Neural crest cell (in vitro differentiated cells): ENCODE data around the gene PCCA. TPM values are rescaled to one million over a fixed set of nuclear protein-coding genes. Genes with fewer than 3 reads are reported as not detected.
"Not testable (repeated sequence)": the region's sequence is repeated elsewhere in the genome, so short reads cannot be mapped to it uniquely, and the experiment has no call there.

Experiments used
- DNase-seq: peaks from one replicate; pipeline ENCODE4 v3.0.0; 2021; ENCODE audit warnings: low read depth, mixed read lengths, low spot score
- H3K27ac Mint-ChIP-seq: one replicate; pipeline ENCODE4 v1.8.0; 2021; ENCODE audit warnings: mild to moderate bottlenecking, mixed read lengths; ENCODE audit not compliant: unreplicated experiment
- H3K27me3 Mint-ChIP-seq: 2 replicates; pipeline ENCODE4 v1.8.0; 2021; ENCODE audit warnings: low read depth, mild to moderate bottlenecking, mixed read lengths
- H3K36me3 Mint-ChIP-seq: 2 replicates; pipeline ENCODE4 v1.8.0; 2021; ENCODE audit warnings: low read depth, mild to moderate bottlenecking, mixed read lengths
- H3K4me1 Mint-ChIP-seq: 2 replicates; pipeline ENCODE4 v1.8.0; 2021; ENCODE audit warnings: mixed read lengths
- H3K4me3 Mint-ChIP-seq: one replicate; pipeline ENCODE4 v1.8.0; 2021; ENCODE audit warnings: mild to moderate bottlenecking, mixed read lengths
- H3K9me3 Mint-ChIP-seq: 2 replicates; pipeline ENCODE4 v1.8.0; 2021; ENCODE audit warnings: mixed read lengths
- CTCF ChIP-seq: fragments of 200-600 bp; sonication (generic); conservative IDR thresholded peaks from 2 replicates; pipeline ENCODE4 v1.5.0; 2021; ENCODE audit warnings: antibody characterized with exemption, mild to moderate bottlenecking
- total RNA-seq: library from RNA; stranded (reverse); gene quantifications from 2 replicates; pipeline ENCODE4 v1.2.1, GENCODE V29; 2021

PCCA gene
- total RNA-seq, 1 donor from 2014 or later: 40.6 TPM

DNA sequence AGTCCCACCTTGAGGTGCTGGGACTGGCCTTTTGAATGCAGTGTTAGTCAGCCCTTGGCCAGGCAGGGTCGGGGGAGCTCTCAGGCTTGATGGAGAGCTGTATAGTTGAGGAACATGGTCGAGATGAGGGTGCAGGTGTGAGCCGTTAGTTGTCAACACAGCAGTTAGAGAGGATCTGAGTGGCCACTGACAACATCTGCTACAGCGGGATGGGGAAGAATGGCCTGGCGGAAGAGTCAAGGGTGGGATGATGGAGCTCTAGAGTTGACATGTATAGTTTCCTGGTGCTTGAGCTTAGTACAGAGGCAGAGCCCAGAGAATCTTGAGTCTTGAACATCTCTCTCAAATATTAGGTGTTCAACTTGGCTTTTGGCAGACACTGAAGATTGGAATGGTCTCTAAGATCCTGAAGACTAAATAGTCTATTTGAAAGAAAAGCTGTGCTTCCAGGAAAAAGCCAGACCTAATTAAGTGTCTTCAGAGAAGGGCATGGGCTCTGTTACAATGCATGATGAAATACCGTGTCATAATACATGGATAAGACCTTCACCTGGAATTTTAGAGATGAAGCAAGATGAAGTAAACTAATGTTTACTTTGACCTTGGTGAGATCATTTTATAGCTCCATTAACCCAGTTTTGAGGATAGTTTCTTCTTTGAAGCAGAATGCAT lies 9.7 kb downstream of the PCCA start:
- no peak for TF ChIP-seq CTCF
- Mint-ChIP-seq H3K9me3 (peaks cover 3% of the 10 kb centered on the region), H3K27me3 (no peaks in the 10 kb centered on the region), H3K4me1 (peaks cover 38% of the 10 kb centered on the region), H3K36me3 (peaks cover 15% of the 10 kb centered on the region), H3K4me3 (no peak overlapping the region), H3K27ac (no peak overlapping the region)
- DNase-seq: no peak

- not testable (repeated sequence) for DNase-seq, H3K4me3 Mint-ChIP-seq, H3K9me3 Mint-ChIP-seq, H3K27ac Mint-ChIP-seq, H3K27me3 Mint-ChIP-seq
- H3K4me1 Mint-ChIP-seq: peaks cover 38% of the 10 kb centered on the region
- H3K36me3 Mint-ChIP-seq: peaks cover 18% of the 10 kb centered on the region
These were observed 10.2 kb downstream of the PCCA start for GRCh38 chr13:100099117-100099445.

DNA sequence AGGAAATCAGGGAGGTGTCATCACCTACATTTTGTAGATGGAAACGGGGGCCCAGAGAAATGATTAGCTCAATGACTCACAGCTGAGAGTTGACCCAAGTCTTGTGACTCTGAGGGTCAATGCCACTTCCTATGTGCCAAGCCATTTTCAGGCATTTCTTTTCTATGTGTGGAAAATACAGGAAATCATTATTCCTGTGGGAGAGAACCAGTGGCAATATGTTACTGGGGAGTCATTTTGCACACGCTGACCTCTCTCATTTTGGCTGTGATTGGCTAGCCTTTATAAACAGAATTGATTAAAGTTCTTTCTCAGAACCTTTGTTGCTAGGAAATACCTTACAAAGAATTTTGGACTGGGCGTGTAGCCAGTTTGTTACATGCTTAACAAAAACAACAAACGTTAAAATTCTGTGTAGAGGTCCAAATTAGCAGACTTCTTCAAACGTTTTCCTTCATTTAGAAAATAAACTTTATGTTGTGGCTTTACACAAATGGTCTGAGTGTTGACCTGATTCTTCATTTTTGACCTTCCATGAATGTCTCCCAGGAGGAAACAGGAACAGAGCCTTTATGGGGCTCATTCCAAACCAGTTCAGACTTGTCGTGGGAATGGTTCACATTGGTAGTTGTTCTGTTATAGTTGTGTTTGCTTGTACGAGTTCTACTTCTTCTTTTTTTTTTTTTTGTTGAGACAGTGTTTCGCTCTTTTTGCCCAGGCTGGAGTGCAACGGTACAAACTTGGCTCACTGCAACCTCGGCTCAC lies 11.4 kb downstream of the PCCA start:
- TF ChIP-seq CTCF: no peak
- DNase-seq: no peak
- Mint-ChIP-seq H3K4me3 (no peak overlapping the region), H3K27ac (no peak overlapping the region), H3K9me3 (no peaks in the 10 kb centered on the region), H3K4me1 (peaks cover 38% of the 10 kb centered on the region), H3K36me3 (peaks cover 17% of the 10 kb centered on the region), H3K27me3 (no peaks in the 10 kb centered on the region)

- no peak for TF ChIP-seq CTCF
- no peak for DNase-seq
- H3K36me3 Mint-ChIP-seq: peaks cover 12% of the 10 kb centered on the region
- H3K4me3 Mint-ChIP-seq: no peak overlapping the region
- H3K9me3 Mint-ChIP-seq: no peaks in the 10 kb centered on the region
- no peak overlapping the region for H3K27ac Mint-ChIP-seq
- H3K27me3 Mint-ChIP-seq: no peaks in the 10 kb centered on the region
- peaks cover 38% of the 10 kb centered on the region for H3K4me1 Mint-ChIP-seq
These were observed 13.1 kb downstream of the PCCA start for GRCh38 chr13:100102042-100102441.

DNA sequence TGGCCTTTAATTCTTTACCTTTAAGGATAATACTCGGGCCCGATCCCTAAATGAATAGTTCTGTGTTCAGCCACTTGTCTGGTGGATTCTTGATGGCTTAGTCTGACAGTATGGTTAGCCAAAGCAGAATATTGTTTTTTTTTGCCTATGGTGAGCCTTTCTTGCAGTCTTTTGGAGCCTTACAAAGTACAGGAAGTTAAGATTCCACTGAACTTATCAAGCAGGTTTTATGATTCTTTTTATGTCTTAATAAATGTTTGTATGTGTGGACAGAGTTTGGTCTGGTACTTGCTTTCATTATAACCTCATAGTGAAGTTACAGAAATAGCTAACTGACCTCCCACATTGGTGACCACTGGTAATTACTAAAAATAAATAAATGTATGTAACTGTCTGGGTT lies 17.1 kb downstream of the PCCA start:
- TF ChIP-seq CTCF: no peak
- no peaks in the 10 kb centered on the region for H3K27me3 Mint-ChIP-seq
- H3K27ac Mint-ChIP-seq: no peak overlapping the region
- H3K36me3 Mint-ChIP-seq: peaks cover 12% of the 10 kb centered on the region
- peaks cover 14% of the 10 kb centered on the region for H3K4me1 Mint-ChIP-seq
- H3K4me3 Mint-ChIP-seq: no peak overlapping the region
- no peak for DNase-seq
- no peaks in the 10 kb centered on the region for H3K9me3 Mint-ChIP-seq

DNA sequence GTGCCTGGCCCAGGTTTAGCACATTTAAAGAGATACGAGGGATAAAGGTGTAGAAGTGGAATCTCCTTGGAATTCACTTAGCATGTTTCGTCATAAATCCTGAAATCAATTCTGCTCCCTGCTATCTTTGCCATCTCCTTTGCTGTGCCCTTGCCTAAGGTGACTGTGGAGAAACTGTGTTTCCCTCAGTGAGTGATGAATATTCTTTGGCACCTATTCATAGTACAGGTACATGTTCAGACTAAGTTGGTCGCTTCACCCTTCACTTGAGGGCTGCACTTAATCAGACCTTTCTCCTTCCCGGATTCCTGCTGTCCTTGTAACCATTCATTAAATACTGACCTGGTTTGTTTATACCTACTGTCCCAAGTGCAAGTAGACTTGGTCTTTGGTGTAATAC lies 17.8 kb downstream of the PCCA start:
- H3K4me1 Mint-ChIP-seq: peaks cover 11% of the 10 kb centered on the region
- DNase-seq: no peak
- H3K9me3 Mint-ChIP-seq: no peaks in the 10 kb centered on the region
- TF ChIP-seq CTCF: no peak
- H3K36me3 Mint-ChIP-seq: peaks cover 12% of the 10 kb centered on the region
- H3K27ac Mint-ChIP-seq: no peak overlapping the region
- H3K27me3 Mint-ChIP-seq: no peaks in the 10 kb centered on the region
- H3K4me3 Mint-ChIP-seq: no peak overlapping the region
